ENCODE measurements around the gene NPAS3. TPM values are rescaled to one million over a fixed set of nuclear protein-coding genes. Genes with fewer than 3 reads are reported as not detected.

NPAS3 gene
- total and polyA plus RNA-seq, 5 donors from 2014 or later, result not detected

DNA sequence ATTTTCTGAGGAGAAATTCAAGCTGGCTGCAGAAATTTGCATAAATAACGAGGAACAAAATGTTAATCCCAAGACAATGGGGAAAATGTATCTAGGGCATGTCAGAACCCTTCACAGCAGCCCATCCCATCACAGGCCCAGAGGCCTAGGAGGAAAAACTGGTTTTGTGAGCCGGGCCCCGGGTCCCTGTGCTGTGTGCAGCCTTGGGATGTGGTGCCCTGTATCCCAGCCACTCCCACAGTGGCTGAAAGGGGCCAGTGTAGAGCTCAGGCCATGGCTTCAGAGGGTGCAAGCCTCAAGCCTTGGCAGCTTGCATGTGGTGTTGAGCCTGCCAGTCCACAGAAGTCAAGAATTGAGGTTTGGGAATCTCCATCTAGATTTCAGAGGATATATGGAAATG lies 57.7 kb downstream of the NPAS3 start:
- no peaks in the 10 kb centered on the region for H3K36me3 Mint-ChIP-seq
- no peak for ATAC-seq (ENCODE audit: low read depth in 2 of 2)

DNA sequence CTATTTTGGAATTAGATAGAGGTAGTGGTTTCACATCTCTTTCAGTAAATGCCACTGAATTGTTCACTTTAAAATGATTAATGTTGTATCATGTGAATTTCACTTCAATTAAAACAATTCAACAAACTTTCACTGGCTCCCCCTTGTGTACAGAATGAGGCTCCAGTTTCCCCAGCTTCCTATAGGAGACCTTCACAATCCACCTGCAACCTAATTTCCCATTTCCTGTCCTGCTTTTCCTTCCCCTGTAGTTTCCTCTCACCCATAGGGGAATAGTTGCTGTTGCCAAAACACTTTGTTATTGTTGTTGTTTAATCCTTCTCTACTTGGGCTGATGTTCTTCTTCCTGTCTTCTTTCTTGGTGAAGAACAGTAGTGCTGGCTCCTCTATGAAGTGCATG lies 59.8 kb downstream of the NPAS3 start:
- Mint-ChIP-seq H3K9me3 (peaks cover 0 to 7% (median 3%) of the 10 kb centered on the region in 7 donors), H3K27ac (no peak overlapping the region)
- no peaks in the 10 kb centered on the region for H3K9me3 ChIP-seq (ENCODE audit: control insufficient read depth in 2 of 2, low read length in 2 of 2)

More for the DNA sequence above, 57.7 kb downstream of the NPAS3 start:
- Mint-ChIP-seq H3K27me3 (no peaks in the 10 kb centered on the region), H3K4me3 (no peak overlapping the region), H3K27ac (no peak overlapping the region), H3K9me3 (peaks cover 0 to 12% (median 5%) of the 10 kb centered on the region in 7 donors), H3K4me1 (no peaks in the 10 kb centered on the region)
- no peaks in the 10 kb centered on the region for H3K27me3 ChIP-seq (ENCODE audit: control insufficient read depth, insufficient read depth, low read length)
- peaks cover 0 to 2% of the 10 kb centered on the region in 2 experiments for H3K9me3 ChIP-seq (ENCODE audit: control insufficient read depth in 2 of 2, low read length in 2 of 2)
- no peak for DNase-seq
- H3K4me3 ChIP-seq (ENCODE audit: low read depth, low read length), result no peak overlapping the region
- H3K4me1 ChIP-seq (ENCODE audit: control insufficient read depth, insufficient read depth, low read length, poor library complexity, severe bottlenecking), result no peaks in the 10 kb centered on the region
- H3K27ac ChIP-seq (ENCODE audit: insufficient read depth, low read length, poor library complexity, severe bottlenecking), result no peak overlapping the region
- H3K36me3 ChIP-seq (ENCODE audit: control insufficient read depth, insufficient read depth, low read length), result no peaks in the 10 kb centered on the region

DNA sequence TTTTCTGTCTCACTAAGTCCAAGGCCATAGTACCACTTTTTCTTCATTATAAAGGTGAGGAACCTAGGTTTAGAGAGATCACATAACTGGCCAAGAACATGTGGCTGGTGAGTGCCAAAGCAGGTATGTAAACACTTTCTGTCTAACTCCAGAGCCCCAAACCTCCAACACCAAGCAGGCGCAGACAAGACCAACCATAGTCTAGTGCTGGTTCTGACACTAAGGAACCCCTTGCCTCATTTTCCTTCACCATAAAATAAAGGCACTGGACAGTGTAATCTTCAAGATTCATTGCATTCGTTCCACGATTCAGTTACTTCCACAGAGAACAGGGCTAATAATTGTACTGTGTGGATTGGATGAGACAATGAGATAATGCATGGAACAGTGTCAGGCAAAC lies 71.0 kb downstream of the NPAS3 start:
- Mint-ChIP-seq H3K4me3 (no peak overlapping the region), H3K36me3 (no peaks in the 10 kb centered on the region), H3K27ac (no peak overlapping the region), H3K27me3 (no peaks in the 10 kb centered on the region), H3K9me3 (peaks cover 0 to 4% (median 0%) of the 10 kb centered on the region in 7 donors), H3K4me1 (peaks cover 0 to 4% (median 0%) of the 10 kb centered on the region in 4 donors)
- DNase-seq (no peak), ATAC-seq (ENCODE audit: low read depth in 2 of 2) (no peak)
- no peaks in the 10 kb centered on the region for H3K4me1 ChIP-seq (ENCODE audit: control insufficient read depth, insufficient read depth, low read length, poor library complexity, severe bottlenecking)
- no peak overlapping the region for H3K27ac ChIP-seq (ENCODE audit: insufficient read depth, low read length, poor library complexity, severe bottlenecking)
- no peaks in the 10 kb centered on the region for H3K27me3 ChIP-seq (ENCODE audit: control insufficient read depth, insufficient read depth, low read length)
- no peak overlapping the region for H3K4me3 ChIP-seq (ENCODE audit: low read depth, low read length)
- no peaks in the 10 kb centered on the region for H3K36me3 ChIP-seq (ENCODE audit: control insufficient read depth, insufficient read depth, low read length)
- H3K9me3 ChIP-seq (ENCODE audit: control insufficient read depth in 2 of 2, low read length in 2 of 2), result no peaks in the 10 kb centered on the region

More for the DNA sequence above, 59.8 kb downstream of the NPAS3 start:
- Histone ChIP-seq H3K4me1 (ENCODE audit: control insufficient read depth, insufficient read depth, low read length, poor library complexity, severe bottlenecking) (no peaks in the 10 kb centered on the region), H3K27me3 (ENCODE audit: control insufficient read depth, insufficient read depth, low read length) (no peaks in the 10 kb centered on the region), H3K4me3 (ENCODE audit: low read depth, low read length) (no peak overlapping the region), H3K27ac (ENCODE audit: insufficient read depth, low read length, poor library complexity, severe bottlenecking) (no peak overlapping the region), H3K36me3 (ENCODE audit: control insufficient read depth, insufficient read depth, low read length) (no peaks in the 10 kb centered on the region)
- DNase-seq (no peak), ATAC-seq (ENCODE audit: low read depth in 2 of 2) (no peak)
- H3K36me3 Mint-ChIP-seq, result no peaks in the 10 kb centered on the region
- no peaks in the 10 kb centered on the region for H3K4me1 Mint-ChIP-seq
- no peaks in the 10 kb centered on the region for H3K27me3 Mint-ChIP-seq
- H3K4me3 Mint-ChIP-seq, result no peak overlapping the region

DNA sequence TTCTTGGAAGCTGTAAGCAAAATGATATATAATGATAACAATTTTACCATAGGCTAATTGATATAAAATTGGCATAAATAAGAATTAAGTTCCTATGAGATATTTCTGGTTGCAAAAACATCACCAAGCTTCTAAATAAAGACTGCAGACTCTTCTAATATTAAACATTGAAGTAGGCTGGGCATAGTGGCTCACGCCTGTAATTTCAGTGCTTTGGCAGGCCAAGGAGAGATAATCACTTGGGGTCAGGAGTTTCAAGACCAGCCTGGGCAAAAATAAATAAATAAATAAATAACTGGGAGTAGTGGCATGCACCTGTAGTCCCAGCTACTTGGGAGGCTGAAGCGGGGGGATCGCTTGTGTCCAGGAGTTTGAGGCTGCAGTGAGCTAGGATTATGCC lies 71.8 kb downstream of the NPAS3 start:
- peaks cover 0 to 4% (median 0%) of the 10 kb centered on the region in 7 donors for H3K9me3 Mint-ChIP-seq
- Histone ChIP-seq H3K36me3 (ENCODE audit: control insufficient read depth, insufficient read depth, low read length) (no peaks in the 10 kb centered on the region), H3K27me3 (ENCODE audit: control insufficient read depth, insufficient read depth, low read length) (no peaks in the 10 kb centered on the region), H3K27ac (ENCODE audit: insufficient read depth, low read length, poor library complexity, severe bottlenecking) (no peak overlapping the region), H3K4me3 (ENCODE audit: low read depth, low read length) (no peak overlapping the region), H3K9me3 (ENCODE audit: control insufficient read depth in 2 of 2, low read length in 2 of 2) (no peaks in the 10 kb centered on the region), H3K4me1 (ENCODE audit: control insufficient read depth, insufficient read depth, low read length, poor library complexity, severe bottlenecking) (no peaks in the 10 kb centered on the region)
- no peak overlapping the region for H3K27ac Mint-ChIP-seq
- no peaks in the 10 kb centered on the region for H3K27me3 Mint-ChIP-seq
- no peaks in the 10 kb centered on the region for H3K36me3 Mint-ChIP-seq
- H3K4me1 Mint-ChIP-seq, result peaks cover 0 to 4% (median 0%) of the 10 kb centered on the region in 4 donors
- DNase-seq (no peak), ATAC-seq (ENCODE audit: low read depth in 2 of 2) (no peak)
- no peak overlapping the region for H3K4me3 Mint-ChIP-seq

DNA sequence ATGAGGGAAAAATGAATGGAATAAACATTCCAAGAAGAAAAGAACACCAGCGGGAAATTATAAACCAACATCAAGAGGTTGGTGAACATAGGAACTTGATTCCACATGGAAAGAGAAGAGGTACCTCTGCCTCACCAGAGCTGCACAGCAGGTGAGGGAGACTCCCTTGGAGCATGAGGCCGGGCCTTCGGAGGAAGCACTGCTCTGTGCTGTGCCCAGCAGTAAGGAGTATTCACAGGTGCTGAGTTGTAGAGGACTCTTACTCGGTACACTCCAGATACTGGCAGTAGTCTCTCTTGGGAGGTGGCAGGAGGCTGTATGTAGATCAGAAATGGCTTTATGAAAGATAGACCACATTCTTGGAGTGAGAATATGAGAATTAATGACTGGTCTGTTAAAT lies 76.0 kb downstream of the NPAS3 start:
- no peak for DNase-seq
- peaks cover 0 to 4% (median 0%) of the 10 kb centered on the region in 4 donors for H3K4me1 Mint-ChIP-seq
- H3K27ac Mint-ChIP-seq, result no peak overlapping the region
- H3K4me3 Mint-ChIP-seq, result no peak overlapping the region
- H3K9me3 Mint-ChIP-seq, result peaks cover 0 to 5% (median 0%) of the 10 kb centered on the region in 7 donors
- H3K9me3 ChIP-seq (ENCODE audit: control insufficient read depth in 2 of 2, low read length in 2 of 2), result no peaks in the 10 kb centered on the region
- ATAC-seq (ENCODE audit: low read depth in 2 of 2), result no peak
- H3K36me3 Mint-ChIP-seq, result no peaks in the 10 kb centered on the region
- no peaks in the 10 kb centered on the region for H3K36me3 ChIP-seq (ENCODE audit: control insufficient read depth, insufficient read depth, low read length)
- no peaks in the 10 kb centered on the region for H3K27me3 Mint-ChIP-seq
- no peaks in the 10 kb centered on the region for H3K4me1 ChIP-seq (ENCODE audit: control insufficient read depth, insufficient read depth, low read length, poor library complexity, severe bottlenecking)
- no peak overlapping the region for H3K4me3 ChIP-seq (ENCODE audit: low read depth, low read length)
- H3K27me3 ChIP-seq (ENCODE audit: control insufficient read depth, insufficient read depth, low read length), result no peaks in the 10 kb centered on the region
- no peak overlapping the region for H3K27ac ChIP-seq (ENCODE audit: insufficient read depth, low read length, poor library complexity, severe bottlenecking)

DNA sequence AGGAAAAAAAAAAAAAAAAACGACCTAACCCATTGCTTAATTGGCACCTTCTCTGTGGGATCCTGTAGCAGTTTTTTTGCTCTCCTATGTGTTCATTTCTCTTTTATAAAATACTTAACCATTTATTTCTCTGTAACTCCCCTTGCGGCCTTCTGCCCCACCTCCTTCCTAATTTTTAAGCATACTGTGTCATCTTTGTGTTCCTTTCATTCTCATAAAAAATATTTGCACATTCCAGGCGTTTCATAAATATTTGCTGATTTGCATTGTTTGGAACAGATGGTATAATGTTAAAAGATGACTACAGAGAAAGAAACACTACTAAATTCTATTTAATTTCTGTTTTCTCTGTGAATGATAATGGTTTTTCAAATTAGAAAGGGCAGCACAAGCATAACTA lies 77.9 kb downstream of the NPAS3 start:
- Histone ChIP-seq H3K36me3 (ENCODE audit: control insufficient read depth, insufficient read depth, low read length) (no peaks in the 10 kb centered on the region), H3K4me3 (ENCODE audit: low read depth, low read length) (no peak overlapping the region), H3K27me3 (ENCODE audit: control insufficient read depth, insufficient read depth, low read length) (no peaks in the 10 kb centered on the region), H3K4me1 (ENCODE audit: control insufficient read depth, insufficient read depth, low read length, poor library complexity, severe bottlenecking) (no peaks in the 10 kb centered on the region), H3K9me3 (ENCODE audit: control insufficient read depth in 2 of 2, low read length in 2 of 2) (no peaks in the 10 kb centered on the region), H3K27ac (ENCODE audit: insufficient read depth, low read length, poor library complexity, severe bottlenecking) (no peak overlapping the region)
- no peak overlapping the region for H3K27ac Mint-ChIP-seq
- H3K36me3 Mint-ChIP-seq, result no peaks in the 10 kb centered on the region
- H3K4me3 Mint-ChIP-seq, result no peak overlapping the region
- H3K4me1 Mint-ChIP-seq, result peaks cover 0 to 4% (median 0%) of the 10 kb centered on the region in 4 donors
- H3K27me3 Mint-ChIP-seq, result no peaks in the 10 kb centered on the region
- ATAC-seq (ENCODE audit: low read depth in 2 of 2), result no peak
- no peak for DNase-seq
- H3K9me3 Mint-ChIP-seq, result peaks cover 0 to 4% (median 0%) of the 10 kb centered on the region in 7 donors

DNA sequence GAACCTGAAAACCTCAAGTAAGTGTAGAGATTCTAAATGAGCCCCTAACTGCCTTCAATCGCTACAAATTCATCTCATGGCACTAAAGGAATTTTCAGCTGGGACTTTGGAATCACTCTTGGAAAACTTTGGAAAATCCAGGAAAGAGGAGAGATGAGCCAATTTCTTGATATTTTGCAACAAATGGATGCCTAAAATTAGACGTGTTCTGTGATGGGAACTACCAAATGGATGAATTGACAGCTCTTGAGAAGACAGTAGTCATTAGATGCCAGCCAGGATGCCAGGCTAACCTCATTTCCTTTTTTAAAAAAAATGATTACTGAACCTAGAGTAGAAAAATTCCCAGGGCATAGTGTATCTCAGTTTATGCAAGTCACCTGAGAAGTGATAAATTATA lies 78.3 kb downstream of the NPAS3 start:
- H3K27me3 ChIP-seq (ENCODE audit: control insufficient read depth, insufficient read depth, low read length), result no peaks in the 10 kb centered on the region
- H3K9me3 ChIP-seq (ENCODE audit: control insufficient read depth in 2 of 2, low read length in 2 of 2), result no peaks in the 10 kb centered on the region
- no peak for ATAC-seq (ENCODE audit: low read depth in 2 of 2)
- H3K36me3 Mint-ChIP-seq, result no peaks in the 10 kb centered on the region
- no peaks in the 10 kb centered on the region for H3K4me1 ChIP-seq (ENCODE audit: control insufficient read depth, insufficient read depth, low read length, poor library complexity, severe bottlenecking)
- no peak overlapping the region for H3K4me3 ChIP-seq (ENCODE audit: low read depth, low read length)
- H3K4me3 Mint-ChIP-seq, result no peak overlapping the region
- H3K27me3 Mint-ChIP-seq, result no peaks in the 10 kb centered on the region
- H3K9me3 Mint-ChIP-seq, result peaks cover 0 to 4% (median 0%) of the 10 kb centered on the region in 7 donors
- no peak overlapping the region for H3K27ac Mint-ChIP-seq
- peaks cover 0 to under 1% (median 0%) of the 10 kb centered on the region in 4 donors for H3K4me1 Mint-ChIP-seq
- H3K27ac ChIP-seq (ENCODE audit: insufficient read depth, low read length, poor library complexity, severe bottlenecking), result no peak overlapping the region
- H3K36me3 ChIP-seq (ENCODE audit: control insufficient read depth, insufficient read depth, low read length), result no peaks in the 10 kb centered on the region
- no peak for DNase-seq

DNA sequence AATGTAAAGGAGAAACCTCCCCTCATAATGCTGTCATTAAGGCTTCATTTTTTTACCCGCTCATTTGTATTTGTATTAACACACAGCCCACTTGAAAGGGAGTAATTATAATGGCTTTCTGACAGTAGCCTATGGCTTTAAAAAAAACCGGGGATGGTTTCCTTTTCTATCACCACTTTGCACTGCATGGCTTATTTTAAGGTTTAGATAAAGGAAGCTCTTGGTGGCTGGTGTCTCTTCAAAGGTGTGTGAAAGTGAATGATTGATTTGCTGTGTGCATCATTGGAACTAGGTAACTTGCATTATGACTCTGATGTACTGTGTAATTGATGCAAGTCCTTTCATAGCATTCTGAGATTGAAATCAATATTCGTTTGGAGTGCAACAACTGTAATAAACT lies 80.7 kb downstream of the NPAS3 start:
- Histone ChIP-seq H3K4me3 (ENCODE audit: low read depth, low read length) (no peak overlapping the region), H3K4me1 (ENCODE audit: control insufficient read depth, insufficient read depth, low read length, poor library complexity, severe bottlenecking) (no peaks in the 10 kb centered on the region), H3K27ac (ENCODE audit: insufficient read depth, low read length, poor library complexity, severe bottlenecking) (no peak overlapping the region), H3K27me3 (ENCODE audit: control insufficient read depth, insufficient read depth, low read length) (no peaks in the 10 kb centered on the region), H3K9me3 (ENCODE audit: control insufficient read depth in 2 of 2, low read length in 2 of 2) (no peaks in the 10 kb centered on the region), H3K36me3 (ENCODE audit: control insufficient read depth, insufficient read depth, low read length) (no peaks in the 10 kb centered on the region)
- Mint-ChIP-seq H3K4me1 (no peaks in the 10 kb centered on the region), H3K4me3 (no peak overlapping the region), H3K27ac (no peak overlapping the region), H3K36me3 (no peaks in the 10 kb centered on the region), H3K27me3 (no peaks in the 10 kb centered on the region), H3K9me3 (peaks cover 0 to 4% (median 0%) of the 10 kb centered on the region in 7 donors)
- DNase-seq, result no peak
- no peak for ATAC-seq (ENCODE audit: low read depth in 2 of 2)

Measured in CD4-positive, CD25-positive, alpha-beta regulatory T cell (primary cell).